Esophagus squamous epithelium (tissue), 5 donors: Measurements from ENCODE around the gene WFS1. TPM values are rescaled to one million over a fixed set of nuclear protein-coding genes. Genes with fewer than 3 reads are reported as not detected.

Experiments
- DNase-seq: peaks from one replicate; lab custom pipeline; 2025; lab: John Stamatoyannopoulos, UW
- H3K27ac ChIP-seq, 4 donors: fragments of 200-600 bp; sonication (generic); one replicate each; pipeline ENCODE4 v1.5.1; 2016 to 2019; ENCODE audit warnings: mild to moderate bottlenecking in 1 of 4
- H3K27me3 ChIP-seq, 4 donors: fragments of 200-600 bp; sonication (generic); 1 replicate in 3 of 4; 2 replicates in 1 of 4; pipeline versions ENCODE4 v1.5.1 to v1.6.0; 2017 to 2021; ENCODE audit warnings: antibody characterized with exemption in 1 of 4
- H3K36me3 ChIP-seq, 3 donors: fragments of 200-600 bp; sonication (generic); one replicate each; pipeline ENCODE4 v1.5.1; 2016 to 2019
- H3K4me1 ChIP-seq, 3 donors: fragments of 200-600 bp; sonication (generic); one replicate each; pipeline ENCODE4 v1.5.1; 2017 to 2019
- H3K4me3 ChIP-seq, 4 donors: fragments of 200-600 bp; sonication (generic); 1 replicate in 3 of 4; 2 replicates in 1 of 4; pipeline ENCODE4 v1.5.1; 2016 to 2019; ENCODE audit warnings: mild to moderate bottlenecking in 2 of 4, moderate library complexity in 1 of 4
- H3K9me3 ChIP-seq, 3 donors: fragments of 200-600 bp; sonication (generic); one replicate each; pipeline ENCODE4 v1.5.1; 2016 to 2019
- POLR2A ChIP-seq, 4 donors: fragments of 450-650 bp; IDR thresholded peaks; one replicate each; pipeline ENCODE4 v1.6.1; 2017; ENCODE audit warnings: antibody characterized with exemption in 4 of 4, mild to moderate bottlenecking in 4 of 4, moderate library complexity in 3 of 4
- WGBS, 2 donors: methylation state at CpG; one replicate each; pipeline ENCODE4 v1.1.5; 2018; 5-methylcytosine and 5-hydroxymethylcytosine counted together
- intact Hi-C: fragments of 100-400 bp; cut with DNase I; formaldehyde crosslinking; loops from one replicate; pipeline ENCODE4 v1.15.0; 2022
- total RNA-seq, 4 donors: library from RNA; depleted of rRNA; stranded (reverse); fragments of >200 nt; gene quantifications; one replicate each; pipeline ENCODE4 v1.1.0, GENCODE V29; 2016
- TF ChIP-seq, protein P1 (sequence below), 6 experiments: fragments of 450-650 bp in 4 of 6; fragments of 200-600 bp in 2 of 6; sonication (generic) in 2 of 6; IDR thresholded peaks; one replicate each; pipeline ENCODE4 v1.5.1; 2016 to 2019; ENCODE audit warnings: antibody characterized with exemption in 6 of 6, mild to moderate bottlenecking in 4 of 6, moderate library complexity in 4 of 6
- donor health status: DM: yes; HTN: yes; CAD: no.

The WFS1 gene
- total RNA-seq, 4 donors from 2014 or later: 6.5 to 20.4 (median 9.6) TPM

DNA sequence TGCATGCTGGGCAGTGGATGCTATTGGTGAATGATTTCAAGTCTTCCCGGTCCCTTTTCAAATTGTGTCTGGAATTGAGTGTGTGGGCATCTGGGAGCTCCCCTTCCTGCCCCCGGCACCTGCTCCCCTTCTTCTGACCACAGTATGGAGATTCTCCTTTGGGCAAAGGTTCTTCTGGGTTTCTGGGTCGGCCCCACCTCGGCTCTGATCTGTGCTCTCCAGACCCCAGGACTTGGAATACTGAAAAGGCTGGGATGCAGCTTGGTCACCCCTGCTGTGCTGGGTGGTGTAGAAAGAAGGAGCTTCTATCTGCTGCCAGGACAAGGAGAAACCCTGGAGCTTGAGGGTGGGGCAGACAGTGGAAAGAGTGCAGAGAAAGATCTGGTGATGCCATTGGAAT is 78.8 kb downstream of the WFS1 start:
- Histone ChIP-seq H3K4me3 (no peak overlapping the region), H3K27ac (no peak overlapping the region), H3K4me1 (peaks cover 0 to 12% (median 0%) of the 10 kb centered on the region in 3 donors), H3K36me3 (peaks cover 0 to 14% (median 0%) of the 10 kb centered on the region in 3 donors), H3K9me3 (no peaks in the 10 kb centered on the region), H3K27me3 (peaks cover 0 to 27% (median 0%) of the 10 kb centered on the region in 4 donors)
- 67 to 94% methylated on average over 2 to 3 of the region's 4 CpGs for WGBS, 2 donors
- intact Hi-C loops: no loop called here
- no peak for DNase-seq
- TF ChIP-seq, protein P1, sequence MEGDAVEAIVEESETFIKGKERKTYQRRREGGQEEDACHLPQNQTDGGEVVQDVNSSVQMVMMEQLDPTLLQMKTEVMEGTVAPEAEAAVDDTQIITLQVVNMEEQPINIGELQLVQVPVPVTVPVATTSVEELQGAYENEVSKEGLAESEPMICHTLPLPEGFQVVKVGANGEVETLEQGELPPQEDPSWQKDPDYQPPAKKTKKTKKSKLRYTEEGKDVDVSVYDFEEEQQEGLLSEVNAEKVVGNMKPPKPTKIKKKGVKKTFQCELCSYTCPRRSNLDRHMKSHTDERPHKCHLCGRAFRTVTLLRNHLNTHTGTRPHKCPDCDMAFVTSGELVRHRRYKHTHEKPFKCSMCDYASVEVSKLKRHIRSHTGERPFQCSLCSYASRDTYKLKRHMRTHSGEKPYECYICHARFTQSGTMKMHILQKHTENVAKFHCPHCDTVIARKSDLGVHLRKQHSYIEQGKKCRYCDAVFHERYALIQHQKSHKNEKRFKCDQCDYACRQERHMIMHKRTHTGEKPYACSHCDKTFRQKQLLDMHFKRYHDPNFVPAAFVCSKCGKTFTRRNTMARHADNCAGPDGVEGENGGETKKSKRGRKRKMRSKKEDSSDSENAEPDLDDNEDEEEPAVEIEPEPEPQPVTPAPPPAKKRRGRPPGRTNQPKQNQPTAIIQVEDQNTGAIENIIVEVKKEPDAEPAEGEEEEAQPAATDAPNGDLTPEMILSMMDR (IDR thresholded peaks at IDR 0.05): no peak
- TF ChIP-seq POLR2A (IDR thresholded peaks at IDR 0.05): no peak

- WGBS, 2 donors: 72 to 77% methylated on average over 15 to 16 of the region's 19 CpGs
- TF ChIP-seq POLR2A (IDR thresholded peaks at IDR 0.05): no peak
- TF ChIP-seq, protein P1 (IDR thresholded peaks at IDR 0.05): no peak
- H3K4me1 ChIP-seq: no peaks in the 10 kb centered on the region
- peaks cover 0 to 27% (median 0%) of the 10 kb centered on the region in 4 donors for H3K27me3 ChIP-seq
- peaks cover 0 to 14% (median 0%) of the 10 kb centered on the region in 3 donors for H3K36me3 ChIP-seq
- H3K9me3 ChIP-seq: no peaks in the 10 kb centered on the region
- H3K4me3 ChIP-seq: no peak overlapping the region
- no peak for DNase-seq
- intact Hi-C loops: no loop called here
- no peak overlapping the region for H3K27ac ChIP-seq
Measured at GRCh38 chr4:6349896-6350603, 80.4 kb downstream of the WFS1 start.

DNA sequence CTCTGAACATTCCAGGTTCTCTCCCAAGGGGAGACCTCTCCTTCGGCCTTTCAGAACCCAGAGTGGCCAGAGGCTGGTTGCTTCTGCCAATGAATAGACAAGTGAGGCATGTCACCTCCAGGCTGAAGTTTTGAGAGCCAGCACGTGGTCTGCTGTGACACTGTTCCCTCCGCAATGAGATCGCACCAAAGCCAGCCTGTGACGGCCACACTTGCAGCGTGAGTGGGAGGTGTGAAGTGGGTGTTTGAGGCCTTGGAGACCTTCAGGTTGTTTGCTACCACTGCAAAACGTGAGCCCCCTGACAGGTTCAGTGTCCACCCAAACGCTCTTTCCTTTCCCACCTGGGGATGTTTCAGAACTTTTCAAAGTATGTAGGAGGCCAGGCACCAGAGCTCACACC is 81.0 kb downstream of the WFS1 start:
- no peak overlapping the region for H3K27ac ChIP-seq
- no peaks in the 10 kb centered on the region for H3K4me1 ChIP-seq
- H3K36me3 ChIP-seq: peaks cover 0 to 14% (median 0%) of the 10 kb centered on the region in 3 donors
- intact Hi-C loops: no loop called here
- H3K9me3 ChIP-seq: no peaks in the 10 kb centered on the region
- TF ChIP-seq, protein P1 (IDR thresholded peaks at IDR 0.05): no peak
- TF ChIP-seq POLR2A (IDR thresholded peaks at IDR 0.05): no peak
- DNase-seq: no peak
- H3K4me3 ChIP-seq: no peak overlapping the region
- WGBS, 2 donors: 70 to 78% methylated on average over 3 of the region's 8 CpGs
- peaks cover 0 to 27% (median 0%) of the 10 kb centered on the region in 4 donors for H3K27me3 ChIP-seq

DNA sequence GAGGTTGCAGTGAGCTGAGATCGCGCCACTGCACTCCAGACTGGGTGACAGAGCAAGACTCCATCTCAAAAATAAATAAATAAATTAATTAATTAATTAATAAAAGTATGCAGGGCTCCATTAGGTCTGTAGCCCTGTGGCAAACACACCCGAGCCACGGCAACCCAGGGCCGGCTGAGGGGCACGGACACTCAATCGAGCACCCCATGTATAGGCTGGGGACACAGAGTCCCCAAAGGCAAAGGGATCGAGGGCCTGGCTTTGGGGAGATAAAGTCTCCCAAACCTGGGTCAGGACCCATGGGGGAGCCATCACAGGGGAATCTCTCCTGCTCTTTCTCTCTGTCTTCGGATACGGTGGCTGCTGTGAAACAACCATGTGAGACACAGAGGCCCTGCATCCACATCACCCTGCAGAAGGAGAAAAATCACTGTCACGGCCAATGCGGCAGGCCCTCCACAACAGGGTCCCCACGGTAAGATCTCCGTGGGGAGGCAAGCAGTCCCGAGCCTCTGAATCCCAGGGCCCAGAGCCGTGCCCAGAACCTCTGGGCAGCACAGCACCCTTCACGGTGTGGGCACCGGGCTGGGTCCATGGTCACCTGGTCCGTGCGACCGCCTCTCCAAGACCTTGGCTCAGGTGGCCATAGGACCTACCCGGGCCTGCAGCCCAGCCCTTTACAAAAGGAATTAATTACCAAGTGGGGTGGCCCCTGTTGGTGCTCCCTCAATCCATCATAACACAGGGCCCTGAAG is 81.8 kb downstream of the WFS1 start:
- peaks cover 0 to 27% (median 0%) of the 10 kb centered on the region in 4 donors for H3K27me3 ChIP-seq
- H3K4me3 ChIP-seq: no peak overlapping the region
- H3K36me3 ChIP-seq: peaks cover 0 to 13% (median 0%) of the 10 kb centered on the region in 3 donors
- TF ChIP-seq, protein P1 (IDR thresholded peaks at IDR 0.05): no peak
- no peak for TF ChIP-seq POLR2A (IDR thresholded peaks at IDR 0.05)
- WGBS, 2 donors: 90 to 91% methylated on average over 10 to 14 of the region's 22 CpGs
- intact Hi-C loops: no loop called here
- no peaks in the 10 kb centered on the region for H3K9me3 ChIP-seq
- H3K27ac ChIP-seq: no peak overlapping the region
- DNase-seq: no peak
- H3K4me1 ChIP-seq: no peaks in the 10 kb centered on the region
